Erythroblast (primary cell): Measurements from ENCODE around the gene SKA3.

Experiments used
- GATA1 ChIP-seq: IDR thresholded peaks from 2 replicates; pipeline ENCODE4 v1.6.1; 2011; ENCODE audit warnings: low read depth, mild to moderate bottlenecking, control low read depth, low read length, moderate library complexity
- POLR2A ChIP-seq: IDR thresholded peaks from 2 replicates; pipeline ENCODE4 v1.6.1; 2011; ENCODE audit warnings: mild to moderate bottlenecking, low read length

GRCh38 chr13:21218351-21219035 is 42.1 kb upstream of the SKA3 start:
- TF ChIP-seq POLR2A, result no peak
- TF ChIP-seq GATA1, result no peak
